NOMO-1 treated with dmso at 0.1 percent for 144 hours (cell line): ENCODE results near the gene PLSCR4.

Experiments
- DNase-seq: peaks from one replicate; lab custom pipeline; 2025; ENCODE audit not compliant: unreplicated experiment; lab: John Stamatoyannopoulos, UW

PLSCR4 gene

DNA sequence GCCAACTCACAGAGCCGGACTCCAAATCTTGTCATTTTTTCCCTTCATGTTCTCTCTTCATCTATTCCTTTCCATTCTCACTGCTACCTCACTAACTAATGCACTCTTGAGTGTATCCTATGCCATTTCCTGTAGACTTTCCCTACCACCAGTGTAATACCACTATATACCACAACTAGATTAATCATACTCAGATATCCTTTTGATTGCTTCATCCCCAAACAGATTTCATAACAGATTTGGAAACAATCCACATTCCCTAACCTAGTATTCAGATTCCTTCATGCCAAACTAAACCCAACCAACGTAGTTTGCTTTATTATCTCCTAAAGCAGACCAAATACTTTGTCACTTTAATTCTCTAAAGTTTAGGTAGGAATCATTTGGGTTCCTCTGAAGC lies 87.3 kb downstream of the PLSCR4 start:
- no peak for DNase-seq

GRCh38 chr3:146162561-146162960 lies 88.3 kb downstream of the PLSCR4 start:
- no peak for DNase-seq

- DNase-seq: no peak
Observed at GRCh38 chr3:146161663-146162002, 89.3 kb downstream of the PLSCR4 start.

- no peak for DNase-seq
Observed at GRCh38 chr3:146160964-146161662, 89.8 kb downstream of the PLSCR4 start, which contains the start of gene PLOD2. Gene PLOD2 (minus strand): TSS chr3:146161184. CDS start chr3:146160989, 195 bp downstream.

- DNase-seq: no peak
Observed at GRCh38 chr3:146160321-146160963, 90.5 kb downstream of the PLSCR4 start.

DNA sequence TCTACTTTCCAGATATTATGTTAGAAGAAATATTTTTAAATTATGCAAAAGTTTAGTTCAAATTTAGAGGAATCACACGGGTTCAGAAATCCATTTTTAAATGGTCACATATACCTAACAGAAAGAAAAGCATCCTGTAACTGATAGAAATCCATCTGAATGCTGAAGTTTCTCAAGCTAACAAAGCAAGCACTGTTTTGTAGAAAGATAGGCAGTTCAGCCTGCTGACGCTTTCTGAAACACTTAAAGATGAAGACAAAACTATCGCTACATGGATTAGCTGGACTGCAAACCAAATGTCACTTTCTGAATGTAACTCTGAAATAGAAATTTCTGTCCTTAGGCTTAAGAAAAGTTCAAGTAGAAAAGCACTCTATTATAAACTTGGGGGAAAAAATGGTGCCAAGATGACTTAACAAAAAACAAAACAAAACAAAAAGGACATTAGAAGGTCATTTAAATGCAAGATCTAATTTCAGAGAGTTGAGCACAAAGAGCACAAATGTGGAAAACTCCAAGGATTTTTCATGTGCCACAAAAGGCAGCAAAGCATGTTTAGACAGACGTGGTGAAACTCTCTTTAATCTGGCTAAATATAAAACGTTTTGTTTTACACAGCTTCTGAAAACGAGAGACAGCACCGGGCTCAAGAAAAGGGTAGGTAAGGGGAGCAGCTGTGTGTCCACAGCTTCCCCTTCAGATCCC lies 91.1 kb downstream of the PLSCR4 start:
- no peak for DNase-seq

- DNase-seq: no peak
Observed at GRCh38 chr3:146159037-146159436, 91.9 kb downstream of the PLSCR4 start.

GRCh38 chr3:146157325-146158060 lies 93.4 kb downstream of the PLSCR4 start:
- no peak for DNase-seq

DNA sequence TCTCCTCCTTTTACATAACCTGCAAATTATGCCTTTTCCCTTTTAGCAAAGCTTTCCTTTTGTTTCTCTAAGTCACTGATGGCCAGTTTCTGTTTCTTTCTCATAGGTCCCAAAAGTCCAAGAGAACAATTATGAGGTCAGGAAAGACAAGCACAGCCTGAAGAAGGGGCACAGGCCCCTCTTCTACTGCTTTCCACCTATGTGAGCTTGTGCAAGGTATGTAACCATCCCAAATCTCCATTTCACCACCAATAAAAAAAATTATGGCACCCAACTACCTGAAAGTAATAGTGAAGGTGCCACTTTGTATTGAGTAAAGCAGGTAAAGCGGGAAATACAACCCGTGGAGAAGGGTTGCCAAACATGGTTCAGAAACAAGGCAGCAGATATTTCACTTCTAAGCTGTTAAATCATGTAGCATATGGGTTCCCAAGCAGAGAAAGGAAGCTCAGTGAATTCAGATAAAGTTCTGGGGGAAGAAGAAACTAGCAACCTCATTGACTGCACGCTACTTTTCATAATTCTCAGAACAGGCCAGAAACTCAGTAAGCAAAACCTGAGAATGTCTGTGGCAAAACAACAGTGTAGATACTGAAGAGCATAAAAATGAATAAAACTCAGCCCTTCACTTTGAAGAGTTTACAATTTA lies 94.1 kb downstream of the PLSCR4 start:
- DNase-seq: no peak

DNA sequence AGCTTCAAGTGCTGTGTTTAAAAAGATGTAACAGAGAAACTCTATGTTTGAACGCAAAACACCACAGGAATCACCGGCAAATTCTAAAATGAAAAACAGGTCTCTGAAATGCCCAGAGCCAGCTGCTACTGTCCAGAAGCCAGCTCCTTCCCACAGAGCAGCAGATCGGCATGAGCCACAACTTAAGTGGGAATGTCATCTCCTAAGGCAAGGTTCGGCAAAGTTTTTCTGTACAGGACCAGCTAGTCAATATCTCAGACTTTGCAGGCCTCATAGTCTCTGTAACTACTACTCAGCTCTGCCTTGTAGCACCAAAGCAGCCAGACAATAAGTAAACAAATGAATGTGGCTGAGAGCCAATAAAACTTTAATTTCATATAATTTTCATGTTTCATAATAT lies 94.8 kb downstream of the PLSCR4 start:
- DNase-seq: no peak

DNA sequence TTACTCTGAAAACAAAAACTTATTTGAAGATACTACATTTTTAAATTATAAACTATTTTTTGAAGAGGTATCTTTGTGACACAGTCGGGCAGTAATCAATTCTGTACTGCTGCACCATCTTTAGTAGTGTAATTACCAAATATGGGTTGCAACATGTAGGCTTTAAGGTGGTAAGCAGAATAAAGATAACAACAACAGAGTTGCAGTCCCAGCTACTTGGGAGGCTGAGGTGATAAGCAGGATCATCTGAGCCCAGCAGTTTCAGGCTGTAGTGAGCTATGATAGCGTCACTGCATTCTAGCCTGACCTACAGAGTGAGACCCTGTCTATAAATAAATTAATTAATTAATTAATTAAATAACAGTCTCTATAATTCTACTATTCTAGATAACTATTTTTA lies 95.9 kb downstream of the PLSCR4 start:
- no peak for DNase-seq

GRCh38 chr3:146154316-146154715 lies 96.6 kb downstream of the PLSCR4 start:
- DNase-seq: no peak

- no peak for DNase-seq
Observed at GRCh38 chr3:146153429-146153828, 97.5 kb downstream of the PLSCR4 start.

DNA sequence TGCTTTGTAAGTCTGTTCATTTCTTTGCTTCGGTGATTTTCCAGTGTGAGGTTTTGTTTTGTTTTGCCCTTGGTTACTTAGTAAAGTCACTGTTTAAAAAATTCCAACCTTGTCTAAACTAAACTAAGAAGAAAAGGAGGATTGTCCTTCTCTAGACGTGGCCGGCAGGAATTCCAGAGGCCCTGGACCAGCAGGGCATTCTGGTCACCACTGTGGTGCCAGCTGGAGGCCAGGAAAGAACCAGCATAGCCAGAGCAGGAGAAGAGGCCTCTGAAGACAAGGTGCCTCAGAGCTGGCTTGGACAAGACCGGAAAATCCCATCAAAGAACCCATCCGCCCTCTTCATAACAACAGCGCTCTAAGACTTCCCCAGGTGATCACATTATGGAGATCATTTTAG lies 98.1 kb downstream of the PLSCR4 start:
- DNase-seq: no peak

GRCh38 chr3:146148468-146148931 lies 102.4 kb downstream of the PLSCR4 start:
- no peak for DNase-seq

DNA sequence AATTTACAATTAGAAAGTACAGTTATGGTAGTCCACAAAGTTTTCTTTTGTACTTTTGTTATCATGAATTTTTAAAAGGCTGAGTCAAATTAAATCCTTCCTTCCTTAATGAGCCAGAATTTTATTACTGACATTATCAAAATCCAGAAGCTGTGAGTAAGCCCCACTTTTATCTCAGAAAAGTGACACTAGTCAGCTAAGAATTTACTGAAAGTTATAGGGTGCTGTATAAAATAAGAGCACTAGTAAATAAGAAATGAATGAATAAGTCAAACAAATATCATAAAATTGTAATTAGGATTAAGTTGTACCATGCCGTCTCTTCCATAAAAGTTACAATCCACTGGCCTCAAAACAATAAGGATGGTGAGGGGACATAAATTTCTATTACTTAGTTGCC lies 105.3 kb downstream of the PLSCR4 start:
- DNase-seq: no peak

DNA sequence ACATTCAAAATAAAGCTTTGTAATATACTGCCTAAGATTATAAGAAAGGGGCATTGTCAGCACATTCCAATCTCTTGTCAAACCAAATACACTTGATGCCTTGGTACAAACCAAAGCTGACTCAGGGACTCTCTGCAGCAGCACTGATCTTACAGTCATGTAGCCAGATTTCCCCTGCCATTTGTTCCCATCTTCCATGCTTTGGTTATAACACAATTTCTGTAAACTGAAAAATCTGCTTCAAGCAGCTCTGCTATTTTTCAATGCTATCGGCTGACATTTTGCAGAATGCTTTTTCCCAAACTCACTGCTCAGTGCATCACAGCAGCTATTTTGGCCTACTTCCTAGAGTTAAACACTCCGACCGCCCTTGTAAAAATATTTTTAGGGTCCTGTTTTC lies 108.1 kb downstream of the PLSCR4 start:
- DNase-seq: no peak
